ENCODE measurements around the gene RPS19.
"Not testable (repeated sequence)": the region's sequence is repeated elsewhere in the genome, so short reads cannot be mapped to it uniquely, and the experiment has no call there.

RPS19 gene

DNA sequence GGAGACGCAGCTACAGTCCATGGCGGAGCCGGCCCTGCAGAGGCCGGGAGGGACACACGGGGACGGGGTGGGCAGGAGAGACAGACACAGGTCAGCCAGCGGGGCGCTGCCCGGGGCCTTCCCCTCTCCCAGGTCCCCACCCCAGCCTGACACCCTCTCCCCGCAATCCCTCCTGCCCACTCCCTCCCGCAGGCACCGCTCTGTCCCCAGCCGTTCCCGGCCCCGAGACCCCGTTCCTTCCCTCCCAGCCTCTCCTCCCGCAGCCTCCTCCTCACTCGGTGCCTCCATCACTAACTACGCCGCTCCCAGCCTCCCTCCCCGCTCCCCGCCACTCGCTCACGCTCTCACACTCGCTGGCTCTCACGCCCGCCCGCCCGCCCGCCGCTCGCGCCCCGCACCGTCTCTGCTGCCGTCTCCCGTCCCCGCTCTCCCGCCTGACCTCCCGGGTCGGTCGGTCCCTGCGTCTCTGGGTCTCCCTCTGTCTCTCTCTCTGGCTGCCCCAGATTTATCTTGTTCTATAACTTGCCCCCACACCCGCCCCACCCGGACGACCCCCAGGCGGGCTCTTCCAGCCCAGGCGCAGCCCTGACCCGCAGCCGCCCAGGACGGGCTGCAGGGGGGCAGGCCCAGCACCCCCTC lies 53.0 kb downstream of the RPS19 start:
- no peaks in the 10 kb centered on the region for H3K4me1 ChIP-seq (ENCODE audit: insufficient read depth, low read length)
- no peak overlapping the region for H3K4me3 ChIP-seq (ENCODE audit: low read depth in 1 of 2, low read length in 2 of 2)

DNA sequence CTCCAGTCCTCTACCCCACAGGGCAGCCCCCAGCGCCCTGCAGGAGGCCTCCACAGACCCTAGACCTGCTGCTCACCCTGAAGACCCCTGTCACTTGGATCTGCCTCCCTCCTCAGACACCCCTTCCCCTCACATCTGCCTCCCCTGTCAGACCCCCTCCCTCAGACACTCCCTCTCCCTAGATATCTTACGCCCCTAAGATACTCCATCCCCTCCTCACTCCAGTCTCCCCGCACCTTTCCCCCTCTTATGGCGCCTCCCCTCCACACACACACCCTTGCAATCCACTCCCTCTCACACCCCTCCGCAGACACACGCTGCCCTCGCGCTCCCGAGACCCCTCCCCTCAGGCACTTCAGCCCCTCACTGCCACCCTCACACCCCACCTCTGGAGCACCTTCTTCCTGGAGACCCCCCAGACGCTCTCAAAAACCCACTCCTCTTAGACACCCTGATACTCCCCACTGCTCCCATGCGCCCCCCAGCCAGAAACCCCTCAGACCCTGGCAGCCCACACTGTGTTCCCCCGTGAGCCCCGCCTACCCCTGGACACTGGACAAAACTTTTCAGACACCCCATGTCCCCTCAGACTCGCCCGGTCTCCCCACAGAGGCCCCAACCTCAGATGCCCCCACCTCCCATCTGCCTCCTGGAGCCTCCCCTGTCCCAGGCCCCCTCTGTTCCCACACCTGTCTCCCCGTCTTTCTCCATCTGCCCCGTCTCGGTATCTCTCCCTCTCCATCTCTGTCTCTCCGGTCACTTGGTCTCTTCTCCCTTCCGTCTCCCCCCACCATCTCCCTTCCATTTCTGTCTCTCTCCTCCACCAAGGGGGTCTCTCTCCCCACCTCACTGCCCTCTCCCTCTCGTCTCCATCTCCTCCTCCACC lies 53.7 kb downstream of the RPS19 start:
- no peaks in the 10 kb centered on the region for H3K9me3 ChIP-seq (ENCODE audit: low read length)
- peaks cover 56 to 58% of the 10 kb centered on the region in 2 donors for H3K27me3 ChIP-seq (ENCODE audit: control insufficient read depth in 1 of 2, insufficient read depth in 2 of 2, low read length in 2 of 2)
- H3K4me3 ChIP-seq (ENCODE audit: low read depth in 1 of 2, low read length in 2 of 2) = no peak overlapping the region
- H3K4me1 ChIP-seq (ENCODE audit: insufficient read depth, low read length) = no peaks in the 10 kb centered on the region
- H3K36me3 ChIP-seq (ENCODE audit: insufficient read depth, low read length) = no peaks in the 10 kb centered on the region
- H3K9ac ChIP-seq (ENCODE audit: low read length) = no peak overlapping the region
- no peak overlapping the region for H3K27ac ChIP-seq (ENCODE audit: low read depth, low read length)

More for the DNA sequence above, 53.0 kb downstream of the RPS19 start:
- Histone ChIP-seq H3K9me3 (ENCODE audit: low read length) (no peaks in the 10 kb centered on the region), H3K27me3 (ENCODE audit: control insufficient read depth in 1 of 2, insufficient read depth in 2 of 2, low read length in 2 of 2) (peaks cover 56 to 58% of the 10 kb centered on the region in 2 donors), H3K9ac (ENCODE audit: low read length) (no peak overlapping the region), H3K27ac (ENCODE audit: low read depth, low read length) (no peak overlapping the region), H3K36me3 (ENCODE audit: insufficient read depth, low read length) (no peaks in the 10 kb centered on the region)

DNA sequence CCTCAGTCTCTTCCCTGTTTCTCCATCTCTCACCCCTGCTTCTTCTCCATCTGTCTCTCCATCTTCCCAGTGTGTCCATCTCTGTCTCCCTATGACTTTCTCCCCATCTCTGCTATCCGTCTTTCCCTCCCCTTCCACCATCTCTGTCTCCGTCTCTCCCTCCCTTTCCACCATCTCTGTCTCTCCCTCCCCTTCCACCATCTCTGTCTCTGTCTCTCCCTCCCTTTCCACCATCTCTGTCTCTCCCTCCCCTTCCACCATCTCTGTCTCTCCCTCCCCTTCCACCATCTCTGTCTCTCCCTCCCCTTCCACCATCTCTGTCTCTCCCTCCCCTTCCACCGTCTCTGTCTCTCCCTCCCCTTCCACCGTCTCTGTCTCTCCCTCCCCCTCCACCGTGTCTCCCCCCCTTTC lies 54.4 kb downstream of the RPS19 start:
- H3K27ac ChIP-seq (ENCODE audit: low read depth, low read length); H3K36me3 ChIP-seq (ENCODE audit: insufficient read depth, low read length): not testable (repeated sequence)
- peaks cover 58 to 62% of the 10 kb centered on the region in 2 donors for H3K27me3 ChIP-seq (ENCODE audit: control insufficient read depth in 1 of 2, insufficient read depth in 2 of 2, low read length in 2 of 2)

DNA sequence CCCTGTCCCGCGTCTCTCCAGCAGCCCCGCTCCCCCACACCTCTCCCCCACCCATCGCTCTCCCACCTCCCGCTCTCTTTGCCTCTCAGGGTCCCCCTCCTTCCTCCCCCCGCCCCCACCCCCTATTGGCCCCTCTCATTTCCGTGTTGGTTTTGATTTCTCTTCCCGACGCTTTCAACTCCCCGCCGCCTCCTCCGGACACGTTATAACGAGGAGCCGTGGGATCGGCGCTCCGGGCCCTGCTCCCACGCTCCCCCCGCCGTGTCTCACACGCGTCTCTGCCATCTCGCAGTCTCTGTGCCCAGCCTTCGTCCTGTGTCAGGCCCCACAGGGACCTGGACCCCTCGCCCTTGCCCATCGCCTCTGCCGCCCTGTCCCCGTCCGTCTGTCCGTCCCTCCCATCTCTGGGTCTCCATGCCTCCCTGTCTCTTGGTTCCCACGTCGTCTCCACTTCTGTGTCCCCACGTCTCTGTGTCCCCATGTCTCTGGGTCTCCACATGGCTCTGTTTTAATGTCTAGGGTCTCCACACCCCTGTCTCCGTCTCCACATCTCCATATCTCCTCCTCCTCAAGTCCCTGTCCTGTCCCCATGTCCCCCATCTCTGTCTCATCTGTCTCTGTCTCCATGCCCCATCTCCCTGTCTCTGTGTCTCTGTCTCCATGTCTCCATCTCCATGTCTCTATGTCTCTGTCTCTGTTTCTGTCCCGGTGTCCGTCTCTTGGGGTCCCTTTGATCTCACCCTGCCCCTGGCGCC lies 55.1 kb downstream of the RPS19 start:
- H3K27me3 ChIP-seq (ENCODE audit: control insufficient read depth in 1 of 2, insufficient read depth in 2 of 2, low read length in 2 of 2) = peaks cover 58 to 61% of the 10 kb centered on the region in 2 donors

More for the DNA sequence above, 54.4 kb downstream of the RPS19 start:
- not testable (repeated sequence) for H3K4me3 ChIP-seq (ENCODE audit: low read depth in 1 of 2, low read length in 2 of 2); H3K9me3 ChIP-seq (ENCODE audit: low read length); H3K4me1 ChIP-seq (ENCODE audit: insufficient read depth, low read length); H3K9ac ChIP-seq (ENCODE audit: low read length)

DNA sequence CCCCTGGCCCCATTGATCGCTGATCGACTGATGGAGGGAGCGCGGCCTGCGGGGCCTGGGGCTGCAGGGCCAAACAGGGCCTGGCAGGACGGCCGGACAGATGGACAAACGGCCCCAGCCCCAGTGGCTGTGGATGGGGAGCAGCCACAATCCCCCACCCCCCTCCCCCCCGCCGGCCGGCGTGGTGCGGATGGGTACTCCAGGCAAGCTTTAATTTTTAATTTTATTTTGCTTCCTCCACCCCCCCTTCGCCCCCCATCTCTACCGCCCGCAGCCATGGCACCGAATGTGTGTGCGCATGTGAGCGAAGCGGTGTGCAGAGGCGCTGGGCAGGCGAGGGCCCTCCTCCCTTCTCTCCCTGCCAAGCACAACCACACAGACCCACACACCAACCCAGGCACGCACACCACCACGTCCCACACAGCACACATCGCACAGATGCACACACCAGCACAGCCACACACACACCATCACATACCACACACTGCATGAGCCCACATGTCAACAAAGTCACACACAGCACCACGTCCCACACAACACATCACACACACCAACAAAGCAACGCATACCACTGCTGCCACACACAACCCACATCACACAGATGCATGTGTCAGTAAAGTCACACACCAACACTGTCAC lies 55.8 kb downstream of the RPS19 start:
- H3K9me3 ChIP-seq (ENCODE audit: low read length) = no peaks in the 10 kb centered on the region
- H3K27me3 ChIP-seq (ENCODE audit: control insufficient read depth in 1 of 2, insufficient read depth in 2 of 2, low read length in 2 of 2) = peaks cover 57 to 61% of the 10 kb centered on the region in 2 donors

More for the DNA sequence above, 55.1 kb downstream of the RPS19 start:
- no peak overlapping the region for H3K9ac ChIP-seq (ENCODE audit: low read length)
- H3K4me1 ChIP-seq (ENCODE audit: insufficient read depth, low read length) = no peaks in the 10 kb centered on the region
- H3K36me3 ChIP-seq (ENCODE audit: insufficient read depth, low read length) = no peaks in the 10 kb centered on the region
- H3K4me3 ChIP-seq (ENCODE audit: low read depth in 1 of 2, low read length in 2 of 2) = no peak overlapping the region
- H3K27ac ChIP-seq (ENCODE audit: low read depth, low read length) = no peak overlapping the region
- H3K9me3 ChIP-seq (ENCODE audit: low read length) = no peaks in the 10 kb centered on the region

DNA sequence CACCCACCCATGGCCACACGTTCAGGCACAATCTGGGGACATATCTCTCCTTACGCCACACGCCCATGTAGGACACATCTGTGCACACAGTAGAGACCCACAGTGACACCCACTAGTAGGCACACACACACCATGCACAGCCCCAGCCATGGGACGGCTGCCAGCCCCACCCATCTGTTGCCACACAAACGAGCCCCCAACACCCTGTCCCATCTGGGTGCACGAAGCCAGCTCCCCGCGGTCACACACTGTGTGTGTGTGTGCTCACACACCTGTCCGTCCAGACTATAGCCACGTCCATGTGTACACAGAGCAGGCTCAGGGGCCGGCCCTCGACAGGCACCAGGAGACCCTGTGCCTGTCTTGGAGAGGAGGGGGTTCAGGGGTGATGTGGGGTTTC lies 57.6 kb downstream of the RPS19 start:
- Histone ChIP-seq H3K27ac (ENCODE audit: low read depth, low read length) (no peak overlapping the region), H3K4me3 (ENCODE audit: low read depth in 1 of 2, low read length in 2 of 2) (no peak overlapping the region), H3K27me3 (ENCODE audit: control insufficient read depth in 1 of 2, insufficient read depth in 2 of 2, low read length in 2 of 2) (peaks cover 51 to 66% of the 10 kb centered on the region in 2 donors), H3K36me3 (ENCODE audit: insufficient read depth, low read length) (no peaks in the 10 kb centered on the region), H3K4me1 (ENCODE audit: insufficient read depth, low read length) (no peaks in the 10 kb centered on the region), H3K9ac (ENCODE audit: low read length) (no peak overlapping the region), H3K9me3 (ENCODE audit: low read length) (no peaks in the 10 kb centered on the region)

More for the DNA sequence above, 55.8 kb downstream of the RPS19 start:
- Histone ChIP-seq H3K27ac (ENCODE audit: low read depth, low read length) (no peak overlapping the region), H3K36me3 (ENCODE audit: insufficient read depth, low read length) (no peaks in the 10 kb centered on the region), H3K9ac (ENCODE audit: low read length) (no peak overlapping the region), H3K4me3 (ENCODE audit: low read depth in 1 of 2, low read length in 2 of 2) (no peak overlapping the region), H3K4me1 (ENCODE audit: insufficient read depth, low read length) (no peaks in the 10 kb centered on the region)

DNA sequence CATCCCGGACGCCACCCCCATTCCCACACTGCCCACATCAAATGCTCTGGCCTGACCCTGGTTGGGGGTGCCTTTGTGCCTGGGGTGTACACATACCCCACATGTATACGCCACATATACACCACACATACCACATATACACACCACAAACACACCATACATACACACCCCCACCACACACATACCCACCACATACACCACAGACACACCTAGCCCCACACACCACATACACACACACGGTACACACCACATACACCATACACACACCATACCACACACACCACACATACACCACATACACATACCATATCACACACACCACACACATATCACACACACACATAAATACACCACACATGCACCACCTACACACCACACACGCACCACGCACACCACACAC lies 58.0 kb downstream of the RPS19 start:
- H3K9me3 ChIP-seq (ENCODE audit: low read length) = no peaks in the 10 kb centered on the region
- H3K4me3 ChIP-seq (ENCODE audit: low read depth in 1 of 2, low read length in 2 of 2) = no peak overlapping the region
- no peaks in the 10 kb centered on the region for H3K36me3 ChIP-seq (ENCODE audit: insufficient read depth, low read length)
- H3K27ac ChIP-seq (ENCODE audit: low read depth, low read length) = no peak overlapping the region
- H3K9ac ChIP-seq (ENCODE audit: low read length) = no peak overlapping the region
- peaks cover 54 to 68% of the 10 kb centered on the region in 2 donors for H3K27me3 ChIP-seq (ENCODE audit: control insufficient read depth in 1 of 2, insufficient read depth in 2 of 2, low read length in 2 of 2)
- H3K4me1 ChIP-seq (ENCODE audit: insufficient read depth, low read length) = no peaks in the 10 kb centered on the region

DNA sequence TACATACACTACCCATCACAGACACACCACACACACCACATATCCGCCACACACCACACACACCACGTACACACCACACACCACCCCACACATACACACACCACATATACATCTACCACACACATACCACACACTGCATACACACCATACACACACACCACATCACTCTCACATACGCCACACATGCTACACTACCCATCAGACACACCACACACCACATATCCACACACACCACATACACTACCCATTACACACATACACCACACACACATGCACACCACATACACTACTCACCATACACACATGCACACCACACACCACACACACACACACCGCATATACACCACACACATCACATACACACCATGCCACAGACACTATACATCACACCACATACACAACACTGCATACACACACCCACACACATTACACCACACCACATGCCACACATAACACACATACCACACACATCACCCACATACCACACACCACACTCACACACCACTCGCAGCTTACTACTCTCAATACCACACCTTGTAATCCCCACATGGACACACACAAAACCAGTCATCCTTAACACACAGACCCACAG lies 58.7 kb downstream of the RPS19 start:
- no peaks in the 10 kb centered on the region for H3K4me1 ChIP-seq (ENCODE audit: insufficient read depth, low read length)
- no peak overlapping the region for H3K4me3 ChIP-seq (ENCODE audit: low read depth in 1 of 2, low read length in 2 of 2)
- no peaks in the 10 kb centered on the region for H3K9me3 ChIP-seq (ENCODE audit: low read length)

DNA sequence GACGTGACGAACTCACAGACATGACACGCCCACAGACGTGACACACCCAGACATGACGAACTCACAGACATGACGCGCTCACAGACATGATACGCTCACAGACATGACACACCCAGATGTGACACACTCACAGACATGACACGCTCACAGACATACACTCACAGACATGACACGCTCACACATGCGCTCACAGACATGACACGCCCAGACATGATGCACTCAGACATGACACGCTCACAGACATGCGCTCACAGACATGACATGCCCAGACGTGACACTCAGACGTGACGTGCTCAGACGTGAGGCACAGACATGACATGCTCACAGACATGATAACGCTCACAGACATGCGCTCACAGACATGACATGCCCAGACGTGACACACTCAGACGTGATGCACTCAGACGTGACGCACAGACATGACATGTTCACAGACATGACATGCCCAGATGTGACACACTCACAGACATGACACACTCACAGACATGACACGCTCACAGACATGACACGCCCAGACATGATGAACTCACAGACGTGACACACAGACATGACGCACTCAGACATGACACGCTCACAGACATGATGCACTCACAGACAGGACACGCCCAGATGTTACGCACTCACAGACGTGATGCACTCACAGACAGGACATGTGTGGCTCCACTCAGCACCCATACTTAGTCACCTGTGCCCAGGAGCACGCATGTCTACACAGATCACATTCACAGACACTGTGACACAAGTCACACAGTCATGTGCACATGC lies 60.1 kb downstream of the RPS19 start:
- H3K36me3 ChIP-seq (ENCODE audit: insufficient read depth, low read length) = no peaks in the 10 kb centered on the region
- H3K4me3 ChIP-seq (ENCODE audit: low read depth in 1 of 2, low read length in 2 of 2) = no peak overlapping the region
- H3K9ac ChIP-seq (ENCODE audit: low read length) = no peak overlapping the region
- peaks cover 56 to 70% of the 10 kb centered on the region in 2 donors for H3K27me3 ChIP-seq (ENCODE audit: control insufficient read depth in 1 of 2, insufficient read depth in 2 of 2, low read length in 2 of 2)
- no peaks in the 10 kb centered on the region for H3K4me1 ChIP-seq (ENCODE audit: insufficient read depth, low read length)
- H3K27ac ChIP-seq (ENCODE audit: low read depth, low read length) = no peak overlapping the region
- no peaks in the 10 kb centered on the region for H3K9me3 ChIP-seq (ENCODE audit: low read length)

More for the DNA sequence above, 58.7 kb downstream of the RPS19 start:
- Histone ChIP-seq H3K27me3 (ENCODE audit: control insufficient read depth in 1 of 2, insufficient read depth in 2 of 2, low read length in 2 of 2) (peaks cover 53 to 66% of the 10 kb centered on the region in 2 donors), H3K36me3 (ENCODE audit: insufficient read depth, low read length) (no peaks in the 10 kb centered on the region), H3K9ac (ENCODE audit: low read length) (no peak overlapping the region), H3K27ac (ENCODE audit: low read depth, low read length) (no peak overlapping the region)

DNA sequence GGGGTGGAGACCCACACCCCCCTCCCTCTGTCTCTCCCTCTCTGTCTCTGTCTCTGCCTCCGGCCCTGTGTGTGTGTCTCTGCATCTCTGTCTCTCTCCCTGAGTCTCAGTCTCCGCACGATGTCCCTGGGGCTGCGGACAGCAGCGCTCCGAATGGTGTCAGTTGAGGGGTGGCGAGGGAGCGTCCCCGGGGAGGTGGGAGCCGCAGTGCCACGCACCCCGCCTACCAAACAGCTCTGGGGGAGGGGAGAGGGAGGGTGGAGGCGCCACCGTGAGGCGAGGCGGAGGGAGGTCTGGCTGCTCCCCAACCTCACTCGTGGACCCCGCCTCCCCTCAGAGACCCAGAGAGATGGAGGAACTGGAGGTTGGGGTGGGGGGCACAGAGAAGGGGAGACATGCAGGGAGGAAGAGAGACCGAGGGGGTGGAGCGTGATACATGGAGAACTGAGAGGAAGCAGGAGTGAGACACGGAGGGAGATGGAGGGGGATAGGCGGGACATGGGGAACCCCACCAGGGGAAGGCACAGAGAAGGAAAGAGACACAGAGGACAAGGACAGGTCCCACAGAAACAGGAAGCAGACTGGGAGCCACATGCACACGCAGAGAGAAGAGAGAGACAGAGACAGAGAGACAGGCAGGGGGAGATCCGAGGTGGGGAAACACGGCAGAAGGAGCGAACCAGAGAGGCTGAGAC lies 61.0 kb downstream of the RPS19 start:
- H3K27me3 ChIP-seq (ENCODE audit: control insufficient read depth in 1 of 2, insufficient read depth in 2 of 2, low read length in 2 of 2) = peaks cover 58 to 70% of the 10 kb centered on the region in 2 donors

More for the DNA sequence above, 61.0 kb downstream of the RPS19 start:
- Histone ChIP-seq H3K9me3 (ENCODE audit: low read length) (no peaks in the 10 kb centered on the region), H3K4me3 (ENCODE audit: low read depth in 1 of 2, low read length in 2 of 2) (no peak overlapping the region), H3K27ac (ENCODE audit: low read depth, low read length) (no peak overlapping the region), H3K9ac (ENCODE audit: low read length) (no peak overlapping the region), H3K4me1 (ENCODE audit: insufficient read depth, low read length) (no peaks in the 10 kb centered on the region), H3K36me3 (ENCODE audit: insufficient read depth, low read length) (no peaks in the 10 kb centered on the region)

Measured in muscle layer of colon (tissue), 2 donors.